ENCODE results near the gene CERK.

The CERK gene

DNA sequence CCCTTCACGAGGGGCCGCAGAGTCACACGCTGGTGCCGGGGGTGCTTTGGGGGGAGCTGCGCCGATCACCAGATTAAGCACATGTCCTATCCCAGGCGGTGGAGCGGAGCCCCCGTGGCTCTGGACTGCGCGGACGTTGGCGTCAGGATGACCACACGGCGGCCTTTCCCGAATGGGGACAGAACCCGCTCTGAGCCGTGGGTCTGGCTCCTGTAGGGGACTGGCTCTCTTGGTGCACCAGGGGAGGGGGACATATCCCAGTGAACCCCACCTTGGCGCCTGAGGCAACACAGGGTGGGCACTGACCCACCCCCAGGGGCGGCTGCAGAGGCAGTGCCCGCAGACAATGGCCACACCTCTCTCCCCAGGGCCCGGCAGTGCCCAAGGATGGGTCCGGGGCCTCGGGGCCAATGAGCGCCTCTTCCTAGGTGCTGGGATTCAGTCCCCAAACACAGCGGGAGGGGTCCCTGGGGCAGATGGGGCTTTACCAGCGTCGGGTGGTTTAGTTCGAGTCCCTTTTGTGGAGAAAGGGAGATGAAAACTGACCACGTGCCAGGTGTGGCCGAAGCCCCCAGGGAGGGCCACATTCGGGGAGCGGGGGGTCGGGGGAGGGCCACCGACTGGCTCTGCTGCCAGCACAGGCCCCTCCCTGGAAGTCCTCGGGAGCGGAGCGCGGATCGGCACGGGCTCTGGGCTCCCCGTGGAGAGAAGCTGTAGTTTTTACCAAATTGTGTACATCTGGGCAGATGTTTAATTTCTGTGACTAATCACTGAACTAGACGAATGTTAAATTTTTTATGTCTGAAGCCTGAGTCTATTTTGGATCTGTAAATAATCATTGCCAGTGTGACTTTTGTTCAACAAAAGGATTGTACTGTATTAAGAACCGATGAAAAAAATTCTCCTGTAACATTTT is 59.0 kb downstream of the CERK start:
- H3K9me3 ChIP-seq (ENCODE audit: insufficient read depth, low read depth, low read length) = no peaks in the 10 kb centered on the region
- no peak overlapping the region for H3K4me3 ChIP-seq (ENCODE audit: low read length)
- H3K36me3 ChIP-seq (ENCODE audit: insufficient read depth, low read depth, low read length) = no peaks in the 10 kb centered on the region
- H3K27me3 ChIP-seq (ENCODE audit: insufficient read depth, low read length) = no peaks in the 10 kb centered on the region
- H3K27ac ChIP-seq (ENCODE audit: low read length) = no peak overlapping the region
- no peaks in the 10 kb centered on the region for H3K4me1 ChIP-seq (ENCODE audit: insufficient read depth, low read length)
- no peak overlapping the region for H3K9ac ChIP-seq (ENCODE audit: low read depth, low read length)

DNA sequence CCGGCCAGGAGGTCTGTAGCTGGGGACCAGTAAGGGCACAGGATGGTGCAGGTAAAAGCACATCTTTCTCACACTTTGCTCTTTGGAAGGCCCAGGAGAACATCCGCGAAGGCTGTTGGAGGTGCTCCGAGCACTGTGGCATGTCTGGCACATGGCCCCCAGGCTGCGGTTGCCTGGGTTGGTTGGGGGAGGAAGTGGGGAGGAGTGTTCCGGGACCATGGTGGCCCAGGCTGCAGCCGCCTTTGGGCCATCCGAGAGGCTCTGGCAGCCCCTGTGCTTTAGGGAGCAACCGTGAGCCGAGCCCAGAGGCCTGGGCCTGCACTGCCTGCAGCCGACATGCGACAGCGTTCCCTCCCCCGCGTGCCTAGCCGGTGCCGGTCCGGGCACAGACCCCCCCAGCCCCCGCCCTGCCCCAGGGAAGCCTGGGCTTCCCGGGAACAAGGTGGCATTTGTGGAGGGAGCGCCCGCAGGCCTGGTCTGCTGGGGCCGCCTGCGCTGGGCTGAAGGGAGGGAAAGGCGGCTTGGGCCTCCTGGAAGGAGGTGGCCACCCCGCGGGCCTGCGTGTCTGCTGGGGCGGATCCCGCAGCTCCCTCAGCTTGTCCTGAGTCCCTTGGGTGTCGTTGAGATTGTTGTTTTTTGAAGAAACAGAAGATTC is 59.9 kb downstream of the CERK start:
- Histone ChIP-seq H3K9ac (ENCODE audit: low read depth, low read length) (no peak overlapping the region), H3K36me3 (ENCODE audit: insufficient read depth, low read depth, low read length) (no peaks in the 10 kb centered on the region), H3K27me3 (ENCODE audit: insufficient read depth, low read length) (no peaks in the 10 kb centered on the region), H3K4me3 (ENCODE audit: low read length) (no peak overlapping the region), H3K4me1 (ENCODE audit: insufficient read depth, low read length) (no peaks in the 10 kb centered on the region), H3K27ac (ENCODE audit: low read length) (no peak overlapping the region), H3K9me3 (ENCODE audit: insufficient read depth, low read depth, low read length) (no peaks in the 10 kb centered on the region)

GRCh38 chr22:46677323-46678002 is 60.6 kb downstream of the CERK start:
- H3K4me3 ChIP-seq (ENCODE audit: low read length) = no peak overlapping the region
- no peak overlapping the region for H3K27ac ChIP-seq (ENCODE audit: low read length)
- H3K9ac ChIP-seq (ENCODE audit: low read depth, low read length) = no peak overlapping the region
- no peaks in the 10 kb centered on the region for H3K36me3 ChIP-seq (ENCODE audit: insufficient read depth, low read depth, low read length)
- H3K4me1 ChIP-seq (ENCODE audit: insufficient read depth, low read length) = no peaks in the 10 kb centered on the region
- H3K27me3 ChIP-seq (ENCODE audit: insufficient read depth, low read length) = no peaks in the 10 kb centered on the region
- H3K9me3 ChIP-seq (ENCODE audit: insufficient read depth, low read depth, low read length) = no peaks in the 10 kb centered on the region

- no peak overlapping the region for H3K27ac ChIP-seq (ENCODE audit: low read length)
Observed at GRCh38 chr22:46676881-46677280, 61.2 kb downstream of the CERK start.

GRCh38 chr22:46676479-46676878 is 61.6 kb downstream of the CERK start:
- no peak overlapping the region for H3K27ac ChIP-seq (ENCODE audit: low read length)
- no peaks in the 10 kb centered on the region for H3K36me3 ChIP-seq (ENCODE audit: insufficient read depth, low read depth, low read length)
- H3K27me3 ChIP-seq (ENCODE audit: insufficient read depth, low read length) = no peaks in the 10 kb centered on the region
- H3K9ac ChIP-seq (ENCODE audit: low read depth, low read length) = no peak overlapping the region
- no peaks in the 10 kb centered on the region for H3K9me3 ChIP-seq (ENCODE audit: insufficient read depth, low read depth, low read length)
- no peaks in the 10 kb centered on the region for H3K4me1 ChIP-seq (ENCODE audit: insufficient read depth, low read length)
- H3K4me3 ChIP-seq (ENCODE audit: low read length) = no peak overlapping the region

More at GRCh38 chr22:46676881-46677280, 61.2 kb downstream of the CERK start:
- H3K4me1 ChIP-seq (ENCODE audit: insufficient read depth, low read length) = no peaks in the 10 kb centered on the region
- no peaks in the 10 kb centered on the region for H3K36me3 ChIP-seq (ENCODE audit: insufficient read depth, low read depth, low read length)
- H3K9ac ChIP-seq (ENCODE audit: low read depth, low read length) = no peak overlapping the region
- no peak overlapping the region for H3K4me3 ChIP-seq (ENCODE audit: low read length)
- H3K27me3 ChIP-seq (ENCODE audit: insufficient read depth, low read length) = no peaks in the 10 kb centered on the region
- no peaks in the 10 kb centered on the region for H3K9me3 ChIP-seq (ENCODE audit: insufficient read depth, low read depth, low read length)

- Histone ChIP-seq H3K9me3 (ENCODE audit: insufficient read depth, low read depth, low read length) (no peaks in the 10 kb centered on the region), H3K4me1 (ENCODE audit: insufficient read depth, low read length) (no peaks in the 10 kb centered on the region), H3K27me3 (ENCODE audit: insufficient read depth, low read length) (no peaks in the 10 kb centered on the region), H3K36me3 (ENCODE audit: insufficient read depth, low read depth, low read length) (no peaks in the 10 kb centered on the region), H3K27ac (ENCODE audit: low read length) (no peak overlapping the region), H3K9ac (ENCODE audit: low read depth, low read length) (no peak overlapping the region), H3K4me3 (ENCODE audit: low read length) (no peak overlapping the region)
Observed at GRCh38 chr22:46675938-46676337, 62.1 kb downstream of the CERK start.

GRCh38 chr22:46675479-46675878 is 62.6 kb downstream of the CERK start:
- Histone ChIP-seq H3K9ac (ENCODE audit: low read depth, low read length) (no peak overlapping the region), H3K4me1 (ENCODE audit: insufficient read depth, low read length) (no peaks in the 10 kb centered on the region), H3K4me3 (ENCODE audit: low read length) (no peak overlapping the region), H3K27ac (ENCODE audit: low read length) (no peak overlapping the region), H3K36me3 (ENCODE audit: insufficient read depth, low read depth, low read length) (no peaks in the 10 kb centered on the region), H3K9me3 (ENCODE audit: insufficient read depth, low read depth, low read length) (no peaks in the 10 kb centered on the region), H3K27me3 (ENCODE audit: insufficient read depth, low read length) (no peaks in the 10 kb centered on the region)

DNA sequence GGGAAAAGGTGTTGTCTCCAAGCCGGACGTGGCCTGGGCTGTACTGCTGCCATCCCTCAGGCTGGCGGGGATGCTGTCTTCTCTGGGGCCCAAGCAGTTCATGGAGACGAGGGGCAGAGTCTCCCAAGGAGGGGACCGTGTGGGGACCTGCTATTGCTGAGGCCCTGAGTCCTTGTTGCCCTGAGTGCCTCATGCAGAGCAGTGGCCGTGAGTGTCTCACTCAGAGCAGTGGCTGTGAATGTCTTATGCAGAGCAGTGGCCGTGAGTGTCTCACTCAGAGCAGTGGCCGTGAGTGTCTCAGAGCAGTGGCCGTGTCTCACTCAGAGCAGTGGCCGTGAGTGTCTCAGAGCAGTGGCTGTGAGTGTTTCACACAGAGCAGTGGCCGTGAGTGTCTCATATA is 63.1 kb downstream of the CERK start:
- Histone ChIP-seq H3K27me3 (ENCODE audit: insufficient read depth, low read length) (no peaks in the 10 kb centered on the region), H3K9ac (ENCODE audit: low read depth, low read length) (no peak overlapping the region), H3K36me3 (ENCODE audit: insufficient read depth, low read depth, low read length) (no peaks in the 10 kb centered on the region), H3K9me3 (ENCODE audit: insufficient read depth, low read depth, low read length) (no peaks in the 10 kb centered on the region), H3K4me1 (ENCODE audit: insufficient read depth, low read length) (no peaks in the 10 kb centered on the region), H3K27ac (ENCODE audit: low read length) (no peak overlapping the region), H3K4me3 (ENCODE audit: low read length) (no peak overlapping the region)

DNA sequence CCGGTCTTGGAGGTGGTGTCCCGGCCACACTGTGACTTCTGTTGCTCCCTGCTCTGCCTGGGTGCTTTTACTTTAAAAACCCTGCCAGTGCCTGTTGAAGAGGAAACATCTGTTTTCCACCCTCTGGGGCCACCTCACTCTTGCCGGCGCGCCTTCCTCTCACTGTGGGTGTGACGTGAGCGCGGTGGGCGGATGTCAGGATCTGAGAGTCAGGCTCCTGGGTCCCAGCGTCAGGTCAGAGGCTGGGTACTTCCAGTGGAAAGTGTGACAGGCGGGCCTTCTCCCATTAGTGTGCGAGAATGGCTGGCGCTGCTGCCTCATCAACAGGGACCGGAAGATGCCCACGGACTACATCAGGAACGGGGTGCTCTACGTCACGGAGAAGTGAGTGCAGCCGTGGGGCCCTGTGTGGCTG is 63.7 kb downstream of the CERK start:
- Histone ChIP-seq H3K4me3 (ENCODE audit: low read length) (no peak overlapping the region), H3K4me1 (ENCODE audit: insufficient read depth, low read length) (no peaks in the 10 kb centered on the region), H3K36me3 (ENCODE audit: insufficient read depth, low read depth, low read length) (no peaks in the 10 kb centered on the region), H3K9ac (ENCODE audit: low read depth, low read length) (no peak overlapping the region), H3K9me3 (ENCODE audit: insufficient read depth, low read depth, low read length) (no peaks in the 10 kb centered on the region), H3K27me3 (ENCODE audit: insufficient read depth, low read length) (no peaks in the 10 kb centered on the region), H3K27ac (ENCODE audit: low read length) (no peak overlapping the region)

DNA sequence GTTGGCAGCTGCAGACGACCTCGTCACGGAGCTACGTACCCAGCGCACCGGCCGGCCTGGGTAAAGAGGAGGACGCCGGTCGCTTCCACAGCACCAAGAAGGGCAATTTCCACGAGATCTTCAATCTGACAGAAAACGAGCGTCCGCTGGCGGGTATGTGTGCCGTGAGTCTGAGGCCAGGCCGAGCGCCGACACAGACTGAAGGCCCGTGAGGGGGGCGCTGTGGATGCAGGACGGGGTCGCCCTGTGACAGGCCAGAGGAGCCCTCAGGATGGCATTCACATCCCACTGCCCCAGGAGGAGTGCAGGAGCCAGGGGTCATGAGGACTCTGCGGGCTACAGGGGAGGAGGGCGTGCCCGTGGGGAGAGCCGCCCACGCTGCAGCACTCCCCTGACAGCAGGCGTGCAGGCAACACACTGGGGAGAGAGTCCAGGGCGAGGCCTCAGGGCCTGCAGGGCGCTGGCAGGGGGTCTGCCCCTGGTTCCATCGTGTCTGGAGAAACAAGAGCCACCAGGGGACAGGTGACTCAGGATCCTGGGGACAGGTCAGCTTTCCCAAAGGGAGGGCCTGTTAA is 64.3 kb downstream of the CERK start:
- Histone ChIP-seq H3K9ac (ENCODE audit: low read depth, low read length) (no peak overlapping the region), H3K4me1 (ENCODE audit: insufficient read depth, low read length) (no peaks in the 10 kb centered on the region), H3K36me3 (ENCODE audit: insufficient read depth, low read depth, low read length) (no peaks in the 10 kb centered on the region), H3K9me3 (ENCODE audit: insufficient read depth, low read depth, low read length) (no peaks in the 10 kb centered on the region), H3K27ac (ENCODE audit: low read length) (no peak overlapping the region), H3K27me3 (ENCODE audit: insufficient read depth, low read length) (no peaks in the 10 kb centered on the region), H3K4me3 (ENCODE audit: low read length) (no peak overlapping the region)

DNA sequence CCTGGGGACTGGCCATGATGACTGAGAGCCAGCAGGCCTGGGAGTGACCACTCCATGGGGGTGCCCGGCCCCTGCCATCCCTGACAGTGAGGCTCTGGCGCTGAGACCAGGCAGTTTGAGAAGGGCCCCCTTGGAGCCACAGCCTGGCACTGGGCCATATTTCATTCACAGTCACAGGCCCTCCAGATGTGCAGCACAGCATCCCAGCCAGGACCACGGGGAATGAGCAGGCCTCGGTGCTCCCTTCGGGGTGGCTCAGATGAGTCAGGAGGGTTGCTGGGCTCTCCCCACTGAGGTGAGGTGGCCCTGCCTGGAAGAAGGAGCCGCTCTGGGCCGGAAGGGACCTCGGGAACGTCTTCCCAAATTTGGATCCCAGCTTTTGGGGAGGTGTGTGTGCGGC is 64.8 kb downstream of the CERK start:
- no peak overlapping the region for H3K4me3 ChIP-seq (ENCODE audit: low read length)
- H3K27ac ChIP-seq (ENCODE audit: low read length) = no peak overlapping the region
- no peaks in the 10 kb centered on the region for H3K36me3 ChIP-seq (ENCODE audit: insufficient read depth, low read depth, low read length)
- H3K9ac ChIP-seq (ENCODE audit: low read depth, low read length) = no peak overlapping the region
- H3K9me3 ChIP-seq (ENCODE audit: insufficient read depth, low read depth, low read length) = no peaks in the 10 kb centered on the region
- no peaks in the 10 kb centered on the region for H3K4me1 ChIP-seq (ENCODE audit: insufficient read depth, low read length)
- no peaks in the 10 kb centered on the region for H3K27me3 ChIP-seq (ENCODE audit: insufficient read depth, low read length)

All from iPS-20b (cell line).